GM12892 (cell line): ENCODE measurements around the gene SPANXN3.

ENCODE experiments used
- POLR2A ChIP-seq: IDR thresholded peaks from 2 replicates; pipeline ENCODE4 v1.6.1; 2011; ENCODE audit warnings: low read depth, low read length, control low read depth
- POLR2AphosphoS5 ChIP-seq: IDR thresholded peaks from 2 replicates; pipeline ENCODE4 v1.6.1; 2011; ENCODE audit warnings: low read depth, low read length, control low read depth
- TAF1 ChIP-seq: IDR thresholded peaks from 2 replicates; pipeline ENCODE4 v1.6.1; 2011; ENCODE audit warnings: low read depth, mild to moderate bottlenecking, control low read depth, low read length, borderline replicate concordance

DNA sequence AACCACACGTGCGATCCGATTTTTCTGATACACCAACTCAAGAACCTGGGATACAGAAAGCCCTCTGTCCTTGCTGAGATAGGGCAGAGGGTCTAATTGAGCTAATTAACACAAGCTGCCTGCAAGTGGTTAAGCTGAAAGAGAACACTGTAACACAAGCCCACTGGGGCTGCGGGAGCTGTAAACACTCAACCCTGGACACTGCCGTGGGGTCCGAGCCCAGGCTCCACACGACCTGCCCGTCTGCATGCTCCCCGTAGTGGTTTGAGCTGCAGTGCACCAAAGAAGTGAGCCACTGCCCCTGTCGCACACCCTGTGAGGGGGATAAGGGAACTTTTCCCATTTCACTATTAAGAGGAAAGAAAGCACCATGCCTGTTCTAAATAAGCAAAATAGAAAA lies 54.6 kb downstream of the SPANXN3 start:
- TF ChIP-seq POLR2A (no peak), TAF1 (no peak), POLR2AphosphoS5 (no peak)
